ENCODE results near the gene CERS6. TPM values are rescaled to one million over a fixed set of nuclear protein-coding genes. Genes with fewer than 3 reads are reported as not detected.

CERS6 gene
- total and polyA plus RNA-seq, 2 experiments from 2014 or later = 7.4 to 35.0 TPM

GRCh38 chr2:168422584-168422983 is 33.5 kb upstream of the CERS6 start:
- Histone ChIP-seq H3K27me3 (ENCODE audit: insufficient read depth) (no peaks in the 10 kb centered on the region), H3K27ac (ENCODE audit: low read depth) (no peak overlapping the region), H2AFZ (no peak overlapping the region), H3F3A (replicated peaks; ENCODE audit: low read depth) (no peaks in the 10 kb centered on the region), H4K20me1 (replicated peaks; ENCODE audit: insufficient read depth) (no peaks in the 10 kb centered on the region), H3K36me3 (ENCODE audit: insufficient read depth) (no peaks in the 10 kb centered on the region), H3K4me2 (no peak overlapping the region), H3K9me2 (ENCODE audit: insufficient read depth) (peaks cover 13% of the 10 kb centered on the region; the same call in 1 of the 2 replicates), H3K4me3 (no peak overlapping the region), H3K4me1 (ENCODE audit: insufficient read depth) (peaks cover 13% of the 10 kb centered on the region), H3K79me2 (replicated peaks; ENCODE audit: insufficient read depth) (no peaks in the 10 kb centered on the region)
- DNase-seq (ENCODE audit: low spot score) (no peak), ATAC-seq (no peak)
- Mint-ChIP-seq H3K4me3 (no peak overlapping the region), H3K9me3 (no peaks in the 10 kb centered on the region), H3K27me3 (ENCODE audit: insufficient read depth, low read depth, poor library complexity) (peaks cover 3% of the 10 kb centered on the region), H3K36me3 (ENCODE audit: low read depth) (no peaks in the 10 kb centered on the region), H3K27ac (no peak overlapping the region), H3K4me1 (peaks cover 22% of the 10 kb centered on the region)
- TF ChIP-seq STAT1 (IDR thresholded peaks at IDR 0.05; ENCODE audit: unreplicated experiment) = no peak

GRCh38 chr2:168424112-168424951 is 31.7 kb upstream of the CERS6 start:
- H3K4me3 ChIP-seq = 0 out of 2 replicates have a peak overlapping the region, but pooled peaks have one; percentile 3
- H3K27ac Mint-ChIP-seq = peak overlapping the region; percentile 14; the same call in 1 of the 2 replicates

More at GRCh38 chr2:168424112-168424951, 31.7 kb upstream of the CERS6 start:
- DNase-seq (ENCODE audit: low spot score) = no peak
- H3K36me3 Mint-ChIP-seq (ENCODE audit: low read depth) = no peaks in the 10 kb centered on the region
- peak overlapping the region; percentile 60 for H2AFZ ChIP-seq
- no peak overlapping the region for H3K27ac ChIP-seq (ENCODE audit: low read depth)
- ATAC-seq = no peak
- peaks cover 13% of the 10 kb centered on the region for H3K4me1 ChIP-seq (ENCODE audit: insufficient read depth)
- no peaks in the 10 kb centered on the region for H3F3A ChIP-seq (replicated peaks; ENCODE audit: low read depth)
- H3K36me3 ChIP-seq (ENCODE audit: insufficient read depth) = no peaks in the 10 kb centered on the region
- no peaks in the 10 kb centered on the region for H3K9me3 Mint-ChIP-seq
- peaks cover 19% of the 10 kb centered on the region for H3K4me1 Mint-ChIP-seq
- no peaks in the 10 kb centered on the region for H3K27me3 ChIP-seq (ENCODE audit: insufficient read depth)
- H3K4me2 ChIP-seq = peak overlapping the region; percentile 61
- H3K9me2 ChIP-seq (ENCODE audit: insufficient read depth) = peaks cover 13% of the 10 kb centered on the region; the same call in 1 of the 2 replicates
- 0 out of 2 replicates have a peak, but pooled peaks have one; percentile 54 for TF ChIP-seq ZNF462 (CRISPR knock-in tag; IDR thresholded peaks at IDR 0.05)
- no peak for TF ChIP-seq EZH2phosphoT487 (IDR thresholded peaks at IDR 0.05; ENCODE audit: unreplicated experiment)
- no peak for TF ChIP-seq POLR2AphosphoS5 (IDR thresholded peaks at IDR 0.05; ENCODE audit: low read depth)
- TF ChIP-seq JUNB (IDR thresholded peaks at IDR 0.05; ENCODE audit: unreplicated experiment) = no peak
- no peak for TF ChIP-seq ZNF114 (CRISPR knock-in tag; IDR thresholded peaks at IDR 0.05)
- TF ChIP-seq STAT1 (IDR thresholded peaks at IDR 0.05; ENCODE audit: unreplicated experiment) = no peak
- no peak for TF ChIP-seq ETS1 (IDR thresholded peaks at IDR 0.05)
- H4K20me1 ChIP-seq (replicated peaks; ENCODE audit: insufficient read depth) = no peaks in the 10 kb centered on the region
- H3K4me3 Mint-ChIP-seq = no peak overlapping the region
- no peaks in the 10 kb centered on the region for H3K79me2 ChIP-seq (replicated peaks; ENCODE audit: insufficient read depth)
- H3K27me3 Mint-ChIP-seq (ENCODE audit: insufficient read depth, low read depth, poor library complexity) = no peaks in the 10 kb centered on the region
